Skeletal muscle cell (primary cell): ENCODE measurements around the gene E2F4.
A peak's percentile ranks its signal among the peaks of the same experiment; 100 is the strongest.

ENCODE experiments used
- DNase-seq: peaks from one replicate; pipeline ENCODE4 v3.0.0-alpha.2; 2010; ENCODE audit warnings: low read depth
- H3K4me3 ChIP-seq: 2 replicates; pipeline ENCODE4 v1.5.1; 2011; ENCODE audit warnings: low read depth, mild to moderate bottlenecking, control low read depth, low read length, moderate library complexity

The E2F4 gene

GRCh38 chr16:67202956-67203493, 11.1 kb downstream of the E2F4 start:
- no peak overlapping the region for H3K4me3 ChIP-seq
- DNase-seq = no peak

DNA sequence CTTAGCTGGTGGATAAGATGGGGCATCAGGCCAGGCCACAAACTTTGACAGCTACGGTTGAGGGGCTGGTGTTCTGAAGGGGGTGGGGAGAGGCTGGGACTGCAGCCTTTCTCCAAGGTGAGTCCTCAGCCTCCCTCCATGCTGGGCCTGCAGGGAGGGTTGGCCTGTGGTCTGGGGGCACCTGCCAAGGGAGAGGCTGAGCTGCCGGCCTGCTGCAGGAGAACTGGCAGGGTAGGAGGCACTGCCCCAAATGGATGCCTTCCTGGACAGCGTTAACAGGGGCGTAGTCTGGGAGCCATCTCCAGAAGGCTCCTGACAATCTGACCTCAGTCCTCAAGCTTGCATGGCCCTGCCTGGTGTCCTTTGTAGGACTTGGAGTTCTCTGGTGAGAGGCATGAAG, 12.1 kb downstream of the E2F4 start:
- DNase-seq = no peak
- H3K4me3 ChIP-seq = no peak overlapping the region

DNA sequence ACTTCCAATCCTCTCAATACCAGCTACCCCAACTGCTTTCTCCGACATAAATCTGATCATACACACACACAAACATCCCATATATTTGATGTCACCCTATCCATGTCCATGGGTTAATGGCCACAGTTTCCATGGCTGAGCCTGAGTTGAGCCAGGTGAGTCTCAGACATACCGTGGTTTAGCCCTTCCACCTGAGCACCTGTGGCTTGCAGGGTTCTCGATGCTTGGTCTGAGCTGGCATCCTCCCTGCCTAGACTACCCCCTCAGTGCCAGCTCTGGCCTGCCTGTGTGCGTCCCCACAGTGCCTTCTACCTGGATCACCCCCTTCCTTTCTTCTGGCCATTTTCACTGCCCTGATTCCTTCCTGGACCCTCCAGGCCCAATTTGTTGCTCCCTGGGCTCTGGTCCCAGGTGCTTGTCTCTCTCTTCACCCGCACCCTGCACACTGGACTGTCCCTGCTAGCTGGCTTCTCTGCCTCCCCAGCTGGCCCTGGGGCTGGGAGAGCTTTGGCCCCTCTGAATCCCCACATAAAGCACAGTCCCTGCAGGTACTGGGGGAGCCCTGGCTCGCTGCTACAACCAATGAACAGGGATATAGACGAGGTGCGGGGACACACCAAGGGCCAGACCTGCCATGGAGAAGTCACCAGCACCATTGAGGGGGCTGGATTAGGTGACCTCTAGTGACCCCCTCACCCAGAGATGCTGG, 14.3 kb downstream of the E2F4 start:
- no peak for DNase-seq
- no peak overlapping the region for H3K4me3 ChIP-seq

GRCh38 chr16:67206838-67207248, 14.9 kb downstream of the E2F4 start:
- DNase-seq = no peak
- no peak overlapping the region for H3K4me3 ChIP-seq

DNA sequence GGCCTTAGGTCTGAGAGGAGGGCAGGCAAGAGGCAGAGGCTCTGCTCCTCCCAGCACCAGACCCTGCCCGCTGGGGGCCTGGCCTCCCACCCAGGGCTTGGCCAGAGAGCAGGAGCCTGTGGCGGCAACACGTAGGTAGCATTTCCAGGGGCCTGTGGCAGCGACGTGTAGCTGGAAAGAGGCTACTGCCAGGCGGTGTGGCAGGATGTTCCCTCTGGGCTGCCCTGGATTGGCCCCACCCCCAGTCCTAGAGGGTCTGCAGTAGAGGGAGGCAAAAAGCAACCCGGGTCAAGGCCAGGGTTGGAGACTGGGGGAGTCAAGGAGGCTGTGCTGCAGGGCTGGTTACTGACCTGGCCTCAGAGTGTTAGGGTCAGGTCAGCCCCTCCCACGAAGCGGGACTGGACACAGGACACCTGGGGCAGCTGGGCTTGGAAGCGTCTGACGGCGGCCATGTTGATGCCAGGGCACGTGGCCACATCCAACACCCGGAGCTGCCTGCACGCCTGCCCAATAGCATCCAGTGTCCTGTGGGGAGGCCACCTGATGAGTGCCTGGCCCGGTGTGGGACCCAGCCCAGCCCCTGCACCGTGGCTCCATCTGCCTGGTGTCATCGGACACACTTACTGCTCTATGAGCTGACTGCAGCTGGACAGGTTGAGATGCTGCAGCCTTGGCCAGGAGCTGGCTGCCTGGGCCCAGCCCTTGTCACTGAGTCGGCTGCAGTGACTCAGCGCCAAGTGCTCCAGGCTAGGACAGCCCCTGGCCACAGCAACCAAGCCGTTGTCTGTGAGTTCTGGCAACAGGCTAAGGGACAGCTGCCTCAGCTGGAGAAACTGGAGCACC, 15.5 kb downstream of the E2F4 start:
- no peak overlapping the region for H3K4me3 ChIP-seq
- DNase-seq = no peak

GRCh38 chr16:67208154-67208896, 16.4 kb downstream of the E2F4 start:
- no peak for DNase-seq
- no peak overlapping the region for H3K4me3 ChIP-seq

DNA sequence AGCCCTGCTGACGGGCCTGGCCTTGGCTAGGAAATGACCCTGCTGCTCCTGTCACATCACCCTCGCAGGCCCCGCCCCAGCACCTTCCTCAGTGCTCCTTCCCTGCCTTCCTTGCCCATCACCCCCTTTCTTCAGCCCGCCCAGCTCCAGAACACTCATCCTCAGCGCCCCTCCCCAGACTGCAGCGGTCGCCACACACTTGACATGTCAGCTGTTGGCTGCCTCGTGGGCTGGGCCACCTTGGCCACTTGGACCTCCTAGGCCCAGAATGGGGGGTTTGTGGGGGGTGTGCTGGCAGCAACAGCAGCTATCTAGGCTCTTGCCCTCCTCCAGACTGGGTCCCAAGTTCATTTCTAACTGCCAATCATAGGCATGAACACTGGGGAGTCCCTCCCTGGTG, 17.6 kb downstream of the E2F4 start:
- DNase-seq = no peak

DNA sequence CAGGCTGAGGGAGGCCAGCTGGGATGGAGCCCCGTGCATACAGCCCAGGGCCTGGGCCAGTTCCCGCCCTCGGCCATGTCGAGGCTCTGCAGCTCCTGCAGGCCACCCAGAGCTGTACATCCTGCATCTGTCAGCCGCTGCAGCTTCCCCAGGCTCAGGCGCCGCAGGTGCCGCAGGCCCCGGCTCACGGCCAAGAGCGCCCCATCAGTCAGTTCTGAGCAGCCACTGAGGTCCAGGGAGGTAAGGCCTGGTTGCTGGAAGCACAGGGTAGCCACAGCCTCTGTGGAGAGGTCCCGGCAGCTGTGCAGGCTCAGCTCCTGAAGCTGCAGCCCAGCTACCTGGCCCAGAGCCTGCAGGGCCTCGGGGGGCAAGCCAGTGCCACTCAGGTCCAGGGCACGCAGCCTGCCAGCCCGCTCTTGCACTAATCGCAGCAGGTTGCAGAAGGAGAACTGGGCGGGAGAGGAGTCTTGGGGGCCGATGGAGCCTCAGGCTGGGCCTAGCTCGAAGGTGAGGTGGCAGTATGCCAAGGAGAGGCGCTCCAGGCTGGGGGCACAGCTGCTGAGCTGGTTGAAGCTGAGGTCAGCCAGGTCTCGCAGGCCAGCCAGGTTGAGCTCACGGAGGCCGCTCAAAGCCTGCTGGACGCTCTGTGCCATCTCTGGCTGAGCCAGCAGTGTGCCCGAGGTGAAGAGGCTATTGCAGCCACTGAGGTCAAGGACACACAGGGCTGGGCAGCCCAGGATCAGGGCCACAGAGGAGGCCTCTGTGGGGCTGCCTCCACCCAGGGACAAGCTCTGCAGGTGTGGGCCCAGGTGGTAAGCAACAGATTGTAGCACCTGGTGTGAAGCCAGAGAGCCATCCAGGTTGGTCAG, 18.3 kb downstream of the E2F4 start:
- no peak for DNase-seq
- no peak overlapping the region for H3K4me3 ChIP-seq

More for the DNA sequence above, 17.6 kb downstream of the E2F4 start:
- no peak overlapping the region for H3K4me3 ChIP-seq

DNA sequence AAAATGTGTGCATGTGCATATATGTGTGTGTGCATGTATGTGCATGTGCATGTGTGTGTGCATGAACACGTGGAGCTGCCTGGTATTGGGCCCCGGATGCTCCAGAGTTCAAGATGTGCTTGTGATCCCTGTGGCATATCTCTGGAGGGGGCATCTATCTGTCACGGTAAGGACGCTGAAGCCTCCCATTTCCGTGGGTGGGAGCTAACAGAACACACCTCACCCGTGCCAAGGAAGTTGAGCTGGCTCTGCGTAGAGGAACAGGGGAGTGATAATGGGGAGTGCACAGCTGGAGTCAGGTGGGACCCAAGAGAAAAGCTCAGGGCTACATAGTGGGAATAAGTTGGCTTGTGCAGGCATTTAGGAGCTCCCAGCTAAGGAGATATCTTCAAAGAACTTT, 19.7 kb downstream of the E2F4 start:
- no peak overlapping the region for H3K4me3 ChIP-seq
- DNase-seq = no peak

DNA sequence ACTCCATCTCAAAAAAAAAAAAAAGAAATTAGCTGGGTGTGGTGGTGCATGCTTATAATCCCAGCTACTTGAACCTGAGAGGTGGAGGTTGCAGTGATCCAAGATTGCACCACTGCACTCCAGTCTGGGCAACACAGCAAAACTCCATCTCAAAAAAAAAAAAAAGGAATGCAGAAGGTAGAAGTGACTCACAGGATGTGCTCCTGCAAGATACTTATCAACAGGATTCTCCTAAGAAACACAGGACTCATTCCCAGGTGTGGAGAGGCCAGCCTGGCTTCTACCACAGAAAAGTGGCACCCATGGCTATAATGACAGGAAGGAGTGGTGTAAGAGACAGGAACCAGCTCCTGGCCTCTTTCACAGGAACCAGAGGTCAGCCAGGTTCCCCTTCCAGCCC, 20.8 kb downstream of the E2F4 start:
- H3K4me3 ChIP-seq = no peak overlapping the region
- DNase-seq = no peak

DNA sequence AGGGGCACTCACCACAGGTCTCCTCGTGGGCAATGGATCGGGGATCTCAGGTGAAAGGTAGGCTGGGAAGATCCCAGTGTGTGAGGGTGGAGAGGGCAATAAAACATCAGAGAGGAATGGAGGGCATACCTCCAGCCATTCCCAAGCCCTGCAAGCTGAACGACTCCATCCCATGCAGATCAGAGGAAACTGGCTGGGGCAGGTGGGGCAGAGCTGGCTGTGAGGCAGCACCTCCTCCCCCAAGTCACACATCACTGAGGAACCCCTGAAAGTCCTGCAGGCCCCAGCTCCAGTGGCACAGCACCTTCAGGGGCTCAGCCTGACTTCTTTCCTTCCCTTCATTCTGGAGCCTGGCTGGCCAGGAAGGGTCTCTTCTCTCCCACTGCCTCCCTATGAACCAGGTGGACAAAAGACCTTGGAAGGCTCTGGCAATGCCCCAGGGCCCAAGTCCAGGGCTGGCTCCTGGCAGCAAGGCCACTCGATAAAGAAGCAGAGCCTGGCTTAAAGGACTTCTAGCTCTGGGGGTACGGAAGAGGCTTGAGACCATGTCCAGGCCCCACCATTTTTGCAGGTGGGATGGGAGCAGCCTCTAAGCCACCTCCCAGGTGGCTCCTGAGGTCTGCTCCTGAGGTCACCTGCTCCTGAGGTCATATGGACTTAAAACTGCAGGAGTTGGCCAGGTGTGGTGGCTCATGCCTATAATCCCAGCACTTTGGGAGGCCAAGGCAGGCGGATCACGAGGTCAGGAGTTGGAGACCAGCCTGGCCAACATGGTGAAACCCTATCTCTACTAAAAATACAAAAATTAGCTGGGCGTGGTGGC, 21.5 kb downstream of the E2F4 start:
- no peak overlapping the region for H3K4me3 ChIP-seq
- DNase-seq = no peak

DNA sequence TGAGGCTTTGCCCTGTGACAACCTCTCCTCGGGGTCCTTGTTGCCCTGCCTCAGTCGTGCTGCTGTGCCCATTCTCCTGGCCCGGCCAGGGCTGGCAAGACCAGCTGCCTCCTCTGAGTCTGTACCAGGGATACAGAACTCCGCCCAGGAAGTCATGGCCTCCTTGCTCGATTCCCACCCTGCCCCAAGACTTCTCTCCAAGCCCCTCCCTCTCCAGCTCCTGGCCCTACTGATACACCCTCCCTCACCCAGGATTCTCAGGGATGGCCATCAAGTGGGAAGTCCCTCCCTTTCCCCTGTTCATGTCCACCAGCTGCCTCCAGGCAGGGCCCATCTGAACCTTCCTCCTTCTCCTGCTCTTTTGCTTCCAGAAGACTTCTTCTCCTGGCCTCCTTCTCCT, 23.8 kb downstream of the E2F4 start:
- no peak overlapping the region for H3K4me3 ChIP-seq

DNA sequence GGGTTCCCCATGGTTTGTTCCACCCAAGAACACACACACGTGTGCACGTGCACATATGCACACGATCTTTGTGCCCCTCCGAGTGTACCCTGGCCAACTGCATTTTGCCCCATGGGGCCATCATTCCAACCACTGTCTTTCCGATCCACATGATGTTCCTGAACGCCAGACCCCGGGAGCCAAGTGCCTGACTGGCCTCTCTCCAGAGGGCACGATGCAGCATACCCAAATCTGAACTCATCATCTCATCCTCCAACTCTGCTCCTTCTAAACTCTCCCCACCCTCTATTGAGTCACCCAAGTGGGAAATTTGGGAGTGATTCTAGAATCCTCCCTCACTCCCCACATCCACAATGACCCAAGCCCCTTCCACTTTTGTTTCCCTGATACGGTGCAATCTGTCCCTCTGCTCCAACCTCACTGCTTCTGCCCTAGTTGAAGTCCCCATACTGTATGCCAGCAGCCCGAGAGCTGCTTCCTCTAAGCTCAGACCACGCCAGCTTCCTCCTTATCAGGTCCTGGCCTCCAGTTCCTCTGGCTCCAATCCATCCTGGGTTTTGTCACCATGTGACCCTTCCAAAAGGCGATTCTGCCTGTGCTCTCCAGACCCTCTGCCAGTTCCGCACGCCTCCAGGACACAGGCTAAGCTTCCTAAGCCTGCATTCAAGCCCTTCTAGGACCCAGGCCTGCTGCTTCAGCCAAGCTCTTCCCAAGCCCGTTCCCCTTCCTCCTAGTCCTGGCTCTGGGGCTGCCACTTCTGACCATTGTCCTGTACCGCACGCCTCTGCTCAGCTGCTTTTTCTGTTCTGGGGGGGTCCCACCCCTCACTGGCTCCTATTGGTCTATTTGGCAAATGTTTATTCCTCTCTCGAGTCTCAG, 24.9 kb downstream of the E2F4 start:
- no peak for DNase-seq
- H3K4me3 ChIP-seq = no peak overlapping the region

More for the DNA sequence above, 23.8 kb downstream of the E2F4 start:
- DNase-seq = no peak

- H3K4me3 ChIP-seq = no peak overlapping the region
- DNase-seq = no peak
These were observed 32.0 kb downstream of the E2F4 start for GRCh38 chr16:67223992-67224391.

GRCh38 chr16:67226295-67226803, 34.4 kb downstream of the E2F4 start:
- peak overlapping the region; percentile 100 for H3K4me3 ChIP-seq
- no peak for DNase-seq

DNA sequence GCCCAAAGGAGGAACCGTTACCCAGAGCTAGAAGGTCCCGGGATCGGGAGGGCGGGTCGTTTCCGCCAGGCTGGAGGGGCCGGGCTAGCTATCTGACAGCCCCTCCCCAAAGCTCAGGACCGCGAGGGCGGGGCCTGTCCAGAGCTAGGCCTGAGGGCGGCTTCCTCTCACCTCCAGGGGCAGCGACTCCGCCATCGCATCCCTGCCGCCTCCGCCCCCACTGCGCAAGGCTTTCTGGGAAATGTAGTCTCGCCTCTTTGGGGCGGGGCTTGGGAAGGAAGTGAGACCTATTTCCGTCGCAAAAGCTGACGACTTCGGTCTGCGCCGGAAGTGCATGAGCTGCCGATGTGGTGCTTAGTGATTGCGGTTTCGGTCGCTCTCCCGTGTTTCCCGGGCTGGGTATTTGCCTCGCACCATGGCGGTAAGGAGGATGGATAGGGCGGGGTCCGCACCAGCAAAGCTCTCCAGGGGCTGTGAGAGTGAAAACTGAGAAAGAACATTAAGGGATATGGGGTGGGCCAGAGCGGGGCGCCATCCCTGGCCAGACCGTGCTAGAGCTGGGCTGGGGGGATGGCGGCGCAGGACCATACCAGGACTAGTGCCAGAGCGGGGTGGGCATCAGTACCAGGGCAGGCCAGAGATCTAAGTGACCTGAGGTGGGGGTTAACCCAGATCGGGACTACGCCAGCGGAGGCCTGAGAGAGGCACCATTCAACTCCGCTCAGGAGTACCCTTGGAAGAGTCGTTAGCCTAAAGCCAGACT, 35.0 kb downstream of the E2F4 start, which contains the start of gene TMEM208:
Gene TMEM208, plus strand, starts transcription at position 327 of the 763 bp plus-strand sequence. Its CDS starts 89 bp downstream, at position 416.
- peak within 1 kb of the TSS; percentile 100 for H3K4me3 ChIP-seq
- DNase-seq = peak; percentile 91
